ENCODE data around the gene ZSCAN18. TPM values are rescaled to one million over a fixed set of nuclear protein-coding genes. Genes with fewer than 3 reads are reported as not detected.

The ZSCAN18 gene
- total RNA-seq, 2 experiments from 2014 or later = not detected

GRCh38 chr19:58058467-58058866 is 39.6 kb downstream of the ZSCAN18 start:
- Histone ChIP-seq H3K36me3 (ENCODE audit: insufficient read depth, low read length) (no peaks in the 10 kb centered on the region), H3K9me2 (ENCODE audit: insufficient read depth, low read length) (no peaks in the 10 kb centered on the region), H3K9me3 (ENCODE audit: low read length) (no peaks in the 10 kb centered on the region), H3K27ac (ENCODE audit: low read depth, low read length, poor library complexity, severe bottlenecking) (no peak overlapping the region), H3K4me3 (ENCODE audit: low read depth, low read length, poor library complexity, severe bottlenecking) (no peak overlapping the region), H3K4me1 (ENCODE audit: insufficient read depth, low read length, poor library complexity, severe bottlenecking) (no peaks in the 10 kb centered on the region), H3K4me2 (ENCODE audit: low read length) (no peak overlapping the region), H2AFZ (ENCODE audit: low read length) (no peak overlapping the region), H3K79me2 (ENCODE audit: insufficient read depth, low read depth, low read length) (no peaks in the 10 kb centered on the region), H4K20me1 (ENCODE audit: insufficient read depth, low read length) (no peaks in the 10 kb centered on the region)
- ChIA-PET CTCF (ENCODE audit: unreplicated experiment) (no interaction called here), POLR2A (no interaction called here)
- DNase-seq (ENCODE audit: low spot score) = no peak
- intact Hi-C loops (cut with micrococcal nuclease; ENCODE audit: unreplicated experiment) = no loop called here
- TF ChIP-seq EZH2phosphoT487 (IDR thresholded peaks at IDR 0.05; ENCODE audit: borderline replicate concordance, low read depth, low read length) = no peak
- no peak for TF ChIP-seq CTCF (conservative IDR thresholded peaks at IDR 0.05; ENCODE audit: low read length)
- BruUV-seq (replicated peaks) = no TSS peak

GRCh38 chr19:58056861-58057260 is 41.2 kb downstream of the ZSCAN18 start:
- Histone ChIP-seq H3K79me2 (ENCODE audit: insufficient read depth, low read depth, low read length) (no peaks in the 10 kb centered on the region), H3K9me2 (ENCODE audit: insufficient read depth, low read length) (no peaks in the 10 kb centered on the region), H4K20me1 (ENCODE audit: insufficient read depth, low read length) (no peaks in the 10 kb centered on the region), H3K4me3 (ENCODE audit: low read depth, low read length, poor library complexity, severe bottlenecking) (no peak overlapping the region), H3K4me1 (ENCODE audit: insufficient read depth, low read length, poor library complexity, severe bottlenecking) (no peaks in the 10 kb centered on the region), H3K9me3 (ENCODE audit: low read length) (no peaks in the 10 kb centered on the region), H3K36me3 (ENCODE audit: insufficient read depth, low read length) (no peaks in the 10 kb centered on the region), H3K4me2 (ENCODE audit: low read length) (no peak overlapping the region), H3K27ac (ENCODE audit: low read depth, low read length, poor library complexity, severe bottlenecking) (no peak overlapping the region), H2AFZ (ENCODE audit: low read length) (no peak overlapping the region)
- CTCF ChIA-PET (ENCODE audit: unreplicated experiment) = no interaction called here
- POLR2A ChIA-PET = no interaction called here
- DNase-seq (ENCODE audit: low spot score) = no peak
- intact Hi-C loops (cut with micrococcal nuclease; ENCODE audit: unreplicated experiment) = no loop called here
- BruUV-seq (replicated peaks) = no TSS peak
- TF ChIP-seq CTCF (conservative IDR thresholded peaks at IDR 0.05; ENCODE audit: low read length) = no peak
- no peak for TF ChIP-seq EZH2phosphoT487 (IDR thresholded peaks at IDR 0.05; ENCODE audit: borderline replicate concordance, low read depth, low read length)

GRCh38 chr19:58056261-58056660 is 41.8 kb downstream of the ZSCAN18 start:
- Histone ChIP-seq H2AFZ (ENCODE audit: low read length) (no peak overlapping the region), H3K27ac (ENCODE audit: low read depth, low read length, poor library complexity, severe bottlenecking) (no peak overlapping the region), H3K36me3 (ENCODE audit: insufficient read depth, low read length) (no peaks in the 10 kb centered on the region), H3K4me3 (ENCODE audit: low read depth, low read length, poor library complexity, severe bottlenecking) (no peak overlapping the region), H3K9me2 (ENCODE audit: insufficient read depth, low read length) (no peaks in the 10 kb centered on the region), H3K4me1 (ENCODE audit: insufficient read depth, low read length, poor library complexity, severe bottlenecking) (no peaks in the 10 kb centered on the region), H3K4me2 (ENCODE audit: low read length) (no peak overlapping the region), H3K9me3 (ENCODE audit: low read length) (no peaks in the 10 kb centered on the region), H4K20me1 (ENCODE audit: insufficient read depth, low read length) (no peaks in the 10 kb centered on the region), H3K79me2 (ENCODE audit: insufficient read depth, low read depth, low read length) (no peaks in the 10 kb centered on the region)
- CTCF ChIA-PET (ENCODE audit: unreplicated experiment) = no interaction called here
- BruUV-seq (replicated peaks) = no TSS peak
- intact Hi-C loops (cut with micrococcal nuclease; ENCODE audit: unreplicated experiment) = no loop called here
- no peak for DNase-seq (ENCODE audit: low spot score)
- no peak for TF ChIP-seq EZH2phosphoT487 (IDR thresholded peaks at IDR 0.05; ENCODE audit: borderline replicate concordance, low read depth, low read length)
- no peak for TF ChIP-seq CTCF (conservative IDR thresholded peaks at IDR 0.05; ENCODE audit: low read length)
- POLR2A ChIA-PET = interaction anchor here (0.5 kb wide), 1 partner anchor 872 kb away, joined by 6 read pairs; no protein-coding TSS in a partner anchor

All from OCI-LY7 (cell line).